Motor neuron (in vitro differentiated cells): Measurements from ENCODE around the gene HSPH1. TPM values are rescaled to one million over a fixed set of nuclear protein-coding genes. Genes with fewer than 3 reads are reported as not detected.
A peak's percentile ranks its signal among the peaks of the same experiment; 100 is the strongest.

Experiments
- ATAC-seq, 8 experiments: fragments of 200-7000 bp; cut with Tn5 transposase; replicated peaks in 6 of 8; 2 replicates each; pipeline ENCODE4 v1.8.0; 2021; ENCODE audit warnings: mild to moderate bottlenecking in 8 of 8, moderate library complexity in 8 of 8
- H3K27ac ChIP-seq, 2 donors: fragments of 250-450 bp; sonication (Bioruptor Pico); 2 replicates each; pipeline ENCODE4 v1.9.0; 2021; ENCODE audit warnings: antibody characterized with exemption in 2 of 2, mild to moderate bottlenecking in 2 of 2, moderate library complexity in 1 of 2
- H3K4me1 ChIP-seq, 2 donors: fragments of 250-450 bp; sonication (Bioruptor Pico); replicated peaks in 1 of 2; 2 replicates each; pipeline ENCODE4 v1.6.1; 2021; ENCODE audit warnings: antibody characterized with exemption in 2 of 2, mild to moderate bottlenecking in 2 of 2, moderate library complexity in 1 of 2
- H3K4me3 ChIP-seq, 5 donors: fragments of 250-450 bp; sonication (Bioruptor Pico); 2 replicates each; pipeline ENCODE4 v1.9.0; 2021; ENCODE audit warnings: antibody characterized with exemption in 5 of 5, mild to moderate bottlenecking in 5 of 5, moderate library complexity in 4 of 5
- WGBS, 10 experiments: fragments of 450-650 bp; shearing (Covaris generic); methylation state at CpG; one replicate each; pipeline ENCODE4 v1.0.0; 2022; 5-methylcytosine and 5-hydroxymethylcytosine counted together
- in situ Hi-C, 9 experiments: fragments of 400-800 bp; cut with MboI; loops; one replicate each; pipeline ENCODE4 v1.15.0; 2021; ENCODE audit warnings: low sequenced_read_pairs in 9 of 9, low pct_unique_long_range_greater_than_20kb in 2 of 9; ENCODE audit not compliant: unreplicated experiment in 9 of 9
- total RNA-seq, 8 experiments: library from RNA; unstranded; fragments of 300-600 nt; gene quantifications; 2 replicates each; pipeline versions ENCODE4 v1.2.3 to v1.2.4, GENCODE V29; 2022

Gene HSPH1
- total RNA-seq, 8 experiments from 2014 or later = 34.9 to 129 (median 89.0) TPM

DNA sequence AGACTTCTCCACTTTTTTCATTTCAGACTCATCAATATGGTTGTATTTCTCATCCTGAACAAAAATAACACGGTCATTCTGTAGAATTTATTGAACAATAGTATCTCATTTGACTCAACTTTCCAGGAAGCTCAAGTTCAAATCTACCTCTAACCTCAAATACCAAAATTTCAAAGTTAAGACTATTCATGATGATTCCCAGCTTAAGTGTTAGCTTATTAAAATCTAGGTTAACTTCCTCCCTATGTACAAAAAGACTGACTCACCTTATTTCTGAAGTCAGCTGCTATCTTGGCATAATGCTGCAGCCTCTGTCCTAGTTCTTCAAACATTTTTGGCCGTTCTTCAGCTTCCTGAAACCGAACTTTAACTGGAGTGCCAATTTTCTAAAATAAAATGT lies 23.2 kb downstream of the HSPH1 start:
- Histone ChIP-seq H3K27ac (no peak overlapping the region), H3K4me3 (no peak overlapping the region), H3K4me1 (no peaks in the 10 kb centered on the region)
- 79 to 100% (median 100%) methylated on average over 1 to 3 of the region's 3 CpGs; no CpG with 5 or more reads in 1 of the 10 experiments for WGBS, 10 experiments
- ATAC-seq = no peak
- in situ Hi-C loops = no loop called here

DNA sequence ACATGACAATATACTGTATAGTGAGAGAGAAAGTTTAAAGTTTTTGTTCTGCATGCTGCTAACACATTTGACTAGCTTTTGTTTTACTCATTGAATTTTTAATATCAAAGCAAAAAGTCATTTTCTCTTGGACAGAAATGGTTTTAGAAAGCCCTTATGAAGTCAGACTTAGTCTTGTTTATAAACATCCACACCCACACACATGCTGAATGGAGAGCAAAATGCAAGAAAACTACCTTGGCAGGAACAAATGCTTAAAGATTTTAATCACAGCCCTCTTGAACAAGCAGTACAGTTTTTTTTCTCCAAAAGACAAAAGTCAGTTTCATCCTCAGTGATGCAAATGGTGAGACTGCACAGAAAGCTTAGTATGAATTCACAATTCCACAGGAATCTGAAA lies 25.0 kb downstream of the HSPH1 start:
- no peak overlapping the region for H3K27ac ChIP-seq
- in situ Hi-C loops = no loop called here
- H3K4me1 ChIP-seq = no peaks in the 10 kb centered on the region
- H3K4me3 ChIP-seq = no peak overlapping the region
- ATAC-seq = peak in 2 of 8 experiments; percentile 42 to 66

DNA sequence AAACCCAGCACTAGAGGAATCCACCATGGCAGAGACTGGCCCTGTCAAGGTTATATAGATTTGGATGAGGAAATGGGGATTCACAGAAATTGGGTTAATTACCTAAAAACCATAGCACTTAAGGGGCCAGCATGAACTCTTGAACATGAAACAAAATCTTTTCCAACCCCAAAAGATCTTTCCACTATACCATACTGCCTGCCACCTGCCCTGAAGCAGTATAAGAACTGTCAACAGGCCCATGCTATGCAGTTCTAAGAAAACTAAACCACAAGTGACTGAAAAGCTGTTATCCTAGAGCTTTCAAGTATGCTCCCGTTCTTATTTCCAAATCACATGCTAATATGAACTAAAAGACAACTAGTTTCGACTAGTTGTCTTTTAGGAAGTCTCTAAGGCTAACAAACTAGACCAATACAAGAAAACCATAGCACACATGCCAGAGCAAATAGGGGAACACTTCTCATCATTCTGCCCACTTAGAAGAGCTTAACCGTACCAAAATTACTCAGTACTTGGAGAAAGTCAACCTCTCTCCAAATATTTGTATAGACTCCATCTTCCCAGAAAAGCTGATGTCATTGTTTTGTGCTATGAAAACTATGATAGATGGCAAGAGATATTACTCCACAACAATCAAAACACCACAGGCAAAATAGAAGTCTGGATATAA lies 27.5 kb downstream of the HSPH1 start:
- 90 to 100% (median 96%) methylated on average over 1 to 3 of the region's 3 CpGs; no CpG with 5 or more reads in 4 of the 10 experiments for WGBS, 10 experiments
- in situ Hi-C loops = no loop called here
- Histone ChIP-seq H3K4me1 (no peaks in the 10 kb centered on the region), H3K4me3 (no peak overlapping the region), H3K27ac (no peak overlapping the region)
- ATAC-seq = no peak

DNA sequence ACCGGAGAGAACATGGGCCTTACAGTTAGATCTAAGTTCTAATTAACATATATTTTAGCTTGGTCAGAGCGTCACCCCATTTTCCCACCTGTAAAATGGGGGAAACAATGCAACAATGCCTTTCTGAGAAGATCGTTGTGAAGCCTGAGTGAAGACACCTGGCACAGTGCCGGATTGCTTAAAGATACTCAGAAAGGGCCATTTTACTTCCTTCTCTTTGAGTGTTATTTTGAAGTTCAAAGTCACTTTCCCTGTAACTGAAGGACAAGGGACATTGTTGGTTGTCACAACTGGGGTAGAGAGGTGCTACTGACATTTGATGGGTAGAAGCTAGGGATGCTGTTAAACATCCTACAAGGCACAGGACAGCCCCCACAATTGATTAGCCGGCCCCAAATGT lies 28.1 kb downstream of the HSPH1 start:
- Histone ChIP-seq H3K4me1 (no peaks in the 10 kb centered on the region), H3K27ac (no peak overlapping the region), H3K4me3 (no peak overlapping the region)
- WGBS, 10 experiments = 83 to 100% (median 86%) methylated on average over 1 to 5 of the region's 5 CpGs; no CpG with 5 or more reads in 2 of the 10 experiments
- in situ Hi-C loops = no loop called here
- ATAC-seq = no peak

DNA sequence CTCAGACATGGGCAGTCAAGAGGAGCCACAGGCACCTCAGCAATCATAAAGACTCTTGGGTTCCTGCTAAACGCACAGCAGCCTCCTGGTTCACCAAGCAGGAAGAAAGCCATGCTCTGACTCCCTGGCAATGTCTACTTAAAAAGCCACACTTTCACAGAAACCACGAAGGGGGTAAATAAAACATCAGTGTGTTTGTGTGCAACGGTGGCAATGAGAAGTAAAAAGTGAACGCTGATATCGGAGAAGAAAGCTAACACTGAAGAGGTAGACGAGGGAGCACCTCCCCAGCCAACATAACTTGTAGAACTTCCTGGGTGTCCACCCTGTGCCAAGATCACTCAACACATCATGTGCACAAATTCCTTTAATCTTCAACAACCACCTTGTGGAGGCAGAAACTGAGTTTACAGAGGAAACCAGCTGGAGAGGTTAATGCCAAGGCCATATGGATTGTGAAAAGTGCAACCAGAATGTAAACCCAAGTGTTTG lies 30.2 kb downstream of the HSPH1 start:
- no peak for ATAC-seq
- Histone ChIP-seq H3K27ac (no peak overlapping the region), H3K4me3 (no peak overlapping the region), H3K4me1 (no peaks in the 10 kb centered on the region)
- in situ Hi-C loops = no loop called here
- 77 to 100% (median 90%) methylated on average over 2 to 6 of the region's 6 CpGs; no CpG with 5 or more reads in 3 of the 10 experiments for WGBS, 10 experiments

DNA sequence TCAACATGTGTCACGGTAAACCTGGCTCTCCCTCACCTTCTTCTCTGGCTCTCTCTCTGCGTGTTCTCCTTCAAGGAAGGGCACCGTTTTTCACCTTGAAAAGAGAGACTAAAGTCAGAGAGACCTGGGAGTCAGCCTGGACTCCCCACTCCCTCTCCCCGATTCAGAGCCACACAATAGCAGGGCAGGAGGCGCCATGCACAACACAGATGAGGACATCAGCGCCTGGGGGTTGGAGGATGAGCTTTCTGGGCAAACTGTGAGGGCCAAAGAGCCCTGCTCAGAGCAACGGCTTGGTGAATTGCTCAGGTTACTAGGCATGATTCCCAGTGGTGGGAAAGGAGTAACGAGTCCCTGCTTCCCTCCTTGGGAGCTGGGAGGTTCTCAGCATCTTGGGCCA lies 32.3 kb downstream of the HSPH1 start:
- no peak for ATAC-seq
- whole genome bisulfite sequencing, 10 experiments = 0 to 80% (median 64%) methylated on average over 1 to 6 of the region's 8 CpGs; no CpG with 5 or more reads in 4 of the 10 experiments
- in situ Hi-C loops = no loop called here
- Histone ChIP-seq H3K4me1 (peaks cover 6 to 7% of the 10 kb centered on the region in 2 donors), H3K27ac (no peak overlapping the region), H3K4me3 (no peak overlapping the region)

DNA sequence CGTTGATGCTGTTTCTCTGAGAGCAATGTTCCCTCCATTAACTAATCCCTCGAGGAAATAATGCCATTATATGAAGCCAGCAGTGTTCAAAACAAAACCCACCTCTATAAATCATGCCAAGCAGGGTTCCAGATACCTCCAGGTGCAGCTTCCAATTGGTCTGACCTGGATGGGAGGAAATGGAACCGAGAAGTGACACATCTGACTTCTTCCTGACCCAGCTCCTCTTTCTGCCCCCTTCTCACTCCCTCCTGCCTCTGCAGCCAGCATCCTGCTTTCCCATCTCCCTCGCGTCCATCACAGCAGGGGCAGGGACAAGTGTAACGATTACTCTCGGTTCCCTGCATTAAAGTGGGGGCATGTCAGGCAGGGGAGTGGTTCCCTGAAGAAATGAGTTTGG lies 37.5 kb downstream of the HSPH1 start:
- in situ Hi-C loops = no loop called here
- peak overlapping the region in 1 of 2 donors; percentile 22 for H3K27ac ChIP-seq
- H3K4me1 ChIP-seq = peaks cover 15 to 23% of the 10 kb centered on the region in 2 donors
- 0 to 58% (median 14%) methylated on average over 1 to 4 of the region's 7 CpGs; no CpG with 5 or more reads in 4 of the 10 experiments for WGBS, 10 experiments
- ATAC-seq = peak in 5 of 8 experiments; percentile 21 to 87 (median 82)
- no peak overlapping the region for H3K4me3 ChIP-seq

DNA sequence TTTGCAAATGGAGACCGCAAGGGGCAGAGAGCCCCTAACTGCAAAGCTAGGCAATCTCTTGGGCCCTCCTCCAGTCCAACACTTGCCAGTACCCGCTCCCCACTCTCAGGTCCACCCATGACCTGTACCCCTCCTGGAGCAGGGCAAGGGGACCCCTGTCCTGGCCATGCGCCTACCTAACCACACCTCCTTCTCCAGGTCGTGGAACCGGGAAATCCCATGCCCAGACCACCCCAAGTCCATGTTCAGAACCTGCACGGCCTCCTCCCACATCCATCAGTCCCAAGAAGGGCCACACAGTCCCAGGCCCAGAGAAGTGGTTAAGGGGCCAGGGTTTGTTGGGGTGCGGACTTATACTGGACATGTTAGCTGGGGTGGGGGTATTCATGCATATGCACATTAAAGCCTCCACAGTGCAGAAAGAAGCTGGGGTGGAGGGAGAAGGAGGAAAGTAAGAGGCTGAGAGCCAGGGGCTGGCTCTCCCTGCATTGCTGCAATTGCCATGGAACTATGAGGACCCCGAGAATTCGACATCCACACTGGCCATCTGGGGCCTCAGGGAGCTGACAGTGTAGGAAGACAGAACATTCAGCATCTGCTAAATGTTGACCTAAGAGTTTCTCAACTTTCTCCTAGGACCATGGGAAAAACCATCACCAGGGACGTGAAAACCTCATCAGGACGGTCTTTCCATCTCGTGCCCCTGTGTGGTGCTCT lies 39.0 kb downstream of the HSPH1 start:
- in situ Hi-C loops = no loop called here
- ATAC-seq = no peak
- WGBS, 10 experiments = 51 to 93% (median 80%) methylated on average over 3 to 6 of the region's 12 CpGs; no CpG with 5 or more reads in 4 of the 10 experiments
- Histone ChIP-seq H3K4me3 (no peak overlapping the region), H3K4me1 (peaks cover 15 to 23% of the 10 kb centered on the region in 2 donors), H3K27ac (no peak overlapping the region)

DNA sequence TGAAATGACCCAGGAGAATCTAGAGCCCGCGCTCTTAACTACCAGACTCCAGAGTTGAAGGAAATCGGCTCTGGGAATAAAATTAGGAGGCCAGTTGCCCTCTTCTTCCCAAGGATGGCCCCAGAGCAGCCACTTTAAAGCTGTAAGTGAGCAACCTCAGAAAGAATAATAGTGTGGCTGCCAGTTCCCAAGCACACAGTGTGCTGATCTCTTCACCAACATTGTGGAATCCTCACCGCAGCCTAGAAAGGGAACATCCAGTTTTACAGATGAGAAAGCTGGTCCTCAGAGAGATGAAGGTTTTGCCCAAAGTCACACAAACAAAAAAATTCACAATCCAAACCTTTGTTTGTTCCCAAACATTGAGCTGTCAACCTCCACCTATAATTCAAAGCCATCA lies 39.6 kb downstream of the HSPH1 start:
- Histone ChIP-seq H3K4me3 (no peak overlapping the region), H3K4me1 (peaks cover 15 to 23% of the 10 kb centered on the region in 2 donors), H3K27ac (no peak overlapping the region)
- ATAC-seq = no peak
- WGBS, 10 experiments = 71 to 100% (median 93%) methylated on average over 1 to 4 of the region's 4 CpGs; no CpG with 5 or more reads in 2 of the 10 experiments
- in situ Hi-C loops = no loop called here

DNA sequence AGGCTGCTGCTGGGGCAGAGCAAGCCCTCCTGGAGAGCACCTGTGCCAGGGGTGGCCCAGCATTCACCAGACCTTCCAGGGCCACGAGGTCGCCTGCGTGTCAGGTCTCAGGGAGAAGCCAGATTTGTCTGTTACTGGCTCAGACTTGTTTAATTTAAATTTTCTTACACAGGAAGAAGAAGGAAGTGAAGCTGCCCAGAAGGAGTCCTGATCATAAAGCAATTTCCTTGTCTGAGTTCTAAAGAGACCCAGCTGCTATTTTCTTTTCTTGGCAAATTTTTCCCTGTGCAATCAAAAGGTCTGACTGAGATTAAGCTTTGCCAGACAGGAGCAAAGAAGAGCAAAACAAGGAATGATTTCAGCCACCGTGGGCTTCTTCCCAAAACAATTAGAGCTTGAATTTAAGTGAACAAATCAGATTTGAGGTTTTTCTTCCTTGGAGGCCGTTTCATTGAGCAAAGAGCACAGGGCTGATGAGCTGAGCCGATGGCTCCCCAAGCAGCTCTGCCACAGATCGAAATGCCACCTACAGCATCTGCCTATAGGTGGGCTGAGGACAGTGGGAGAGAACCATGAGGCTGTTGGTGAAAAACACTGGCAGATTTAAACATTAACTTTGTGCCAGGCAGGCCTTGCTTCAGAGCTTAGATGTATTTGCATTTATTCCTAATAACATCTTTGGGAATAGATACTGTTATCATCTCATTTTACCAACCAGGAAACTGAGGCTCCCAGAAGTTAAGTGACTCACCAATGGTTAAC lies 40.1 kb downstream of the HSPH1 start:
- H3K4me1 ChIP-seq = peaks cover 15 to 23% of the 10 kb centered on the region in 2 donors
- ATAC-seq = no peak
- in situ Hi-C loops = no loop called here
- H3K27ac ChIP-seq = no peak overlapping the region
- WGBS, 10 experiments = 4 to 94% (median 60%) methylated on average over 1 to 6 of the region's 7 CpGs
- H3K4me3 ChIP-seq = no peak overlapping the region

DNA sequence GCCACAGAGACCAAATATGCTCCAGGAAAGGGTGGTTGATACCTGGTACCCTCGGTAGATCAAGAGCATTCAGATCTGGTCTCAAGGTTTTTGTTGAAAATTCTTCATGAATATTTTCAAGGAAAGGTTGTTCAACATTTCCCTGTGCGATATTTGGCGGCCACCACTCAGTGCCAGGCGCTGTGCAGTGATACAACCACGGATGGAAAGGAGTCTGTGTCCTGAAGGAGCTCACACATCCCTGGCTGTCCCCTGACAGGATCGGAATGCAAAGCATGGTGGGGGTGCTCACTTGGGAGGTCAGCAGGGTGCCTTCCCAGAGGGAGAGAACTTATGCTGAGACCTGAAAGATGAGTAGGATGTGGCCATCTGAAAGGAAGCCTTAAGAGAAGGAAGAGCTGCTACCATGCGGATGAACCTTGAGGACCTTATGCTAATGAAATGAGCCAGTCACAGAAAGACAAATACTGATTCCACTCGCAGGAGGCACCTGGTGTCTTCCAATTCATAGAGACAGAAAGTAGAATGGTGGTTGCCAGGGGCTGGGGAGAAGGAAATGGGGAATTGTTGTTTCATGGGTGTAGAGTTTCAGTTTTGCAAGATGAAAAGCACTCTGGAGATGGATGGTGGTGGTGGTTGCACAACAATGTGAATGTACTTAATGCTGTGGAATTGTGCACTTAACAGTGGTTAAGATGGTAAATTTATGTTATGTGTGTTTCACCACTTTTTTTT lies 41.6 kb downstream of the HSPH1 start:
- H3K4me3 ChIP-seq = no peak overlapping the region
- H3K4me1 ChIP-seq = peaks cover 24 to 26% of the 10 kb centered on the region in 2 donors
- 0 to 100% (median 62%) methylated on average over 1 to 6 of the region's 8 CpGs for WGBS, 10 experiments
- ATAC-seq = peak in 4 of 8 experiments; percentile 33 to 76 (median 41)
- in situ Hi-C loops = no loop called here
- H3K27ac ChIP-seq = no peak overlapping the region

DNA sequence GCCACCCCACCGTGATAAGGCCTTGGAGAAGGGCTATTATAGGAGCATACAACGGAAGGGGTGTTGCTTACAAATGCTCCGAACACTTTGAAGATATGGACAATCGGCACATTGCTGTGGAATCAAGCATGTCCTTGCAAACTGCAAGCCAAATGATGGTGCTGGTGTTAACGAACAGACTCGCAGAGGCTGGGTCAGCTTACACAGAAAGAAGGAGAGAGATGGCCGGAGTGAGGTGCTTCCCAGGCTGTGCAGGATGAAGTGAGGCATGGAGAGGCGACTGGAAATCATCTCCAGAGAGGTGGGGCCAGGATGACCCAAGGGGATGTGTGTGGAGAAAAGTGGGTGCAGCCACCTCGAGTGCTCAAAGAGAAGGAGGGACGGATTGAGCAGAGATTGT lies 42.2 kb downstream of the HSPH1 start:
- H3K4me3 ChIP-seq = no peak overlapping the region
- in situ Hi-C loops = no loop called here
- WGBS, 10 experiments = 5 to 100% (median 93%) methylated on average over 1 to 7 of the region's 10 CpGs; no CpG with 5 or more reads in 2 of the 10 experiments
- peaks cover 18 to 20% of the 10 kb centered on the region in 2 donors for H3K4me1 ChIP-seq
- no peak overlapping the region for H3K27ac ChIP-seq
- ATAC-seq = no peak
